Endometrium (tissue), 2 donors: ENCODE results near the gene GDI2.
"Not testable (repeated sequence)": the region's sequence is repeated elsewhere in the genome, so short reads cannot be mapped to it uniquely, and the experiment has no call there.

Experiments
- FAIRE-seq: peaks from 2 replicates; lab custom pipeline; 2012; peaks lifted over from hg19 to GRCh38; lab: Jason Lieb, UNC
- donor health status: control.
- donor health status: control.

The GDI2 gene

GRCh38 chr10:5782174-5782573 lies 31.1 kb downstream of the GDI2 start:
- FAIRE-seq: no peak

GRCh38 chr10:5779730-5780129 lies 33.5 kb downstream of the GDI2 start:
- FAIRE-seq: no peak

GRCh38 chr10:5777758-5778157 lies 35.5 kb downstream of the GDI2 start:
- not testable (repeated sequence) for FAIRE-seq

GRCh38 chr10:5776881-5777197 lies 36.4 kb downstream of the GDI2 start:
- no peak for FAIRE-seq

- FAIRE-seq: no peak
Measured at GRCh38 chr10:5776136-5776880, 36.9 kb downstream of the GDI2 start.

GRCh38 chr10:5775685-5776084 lies 37.5 kb downstream of the GDI2 start:
- no peak for FAIRE-seq

- no peak for FAIRE-seq
Measured at GRCh38 chr10:5774987-5775620, 38.1 kb downstream of the GDI2 start.

- FAIRE-seq: no peak
Measured at GRCh38 chr10:5766189-5766588, 47.0 kb downstream of the GDI2 start.

GRCh38 chr10:5765617-5766016 lies 47.6 kb downstream of the GDI2 start:
- no peak for FAIRE-seq

- no peak for FAIRE-seq
Measured at GRCh38 chr10:5764422-5765297, 48.6 kb downstream of the GDI2 start.

- no peak for FAIRE-seq
Measured at GRCh38 chr10:5762531-5762930, 50.7 kb downstream of the GDI2 start.

- no peak for FAIRE-seq
Measured at GRCh38 chr10:5761220-5761619, 52.0 kb downstream of the GDI2 start.

GRCh38 chr10:5760515-5760914 lies 52.7 kb downstream of the GDI2 start:
- no peak for FAIRE-seq

GRCh38 chr10:5758927-5759326 lies 54.3 kb downstream of the GDI2 start:
- no peak for FAIRE-seq

- no peak for FAIRE-seq
Measured at GRCh38 chr10:5757766-5758517, 55.3 kb downstream of the GDI2 start.

- FAIRE-seq: no peak
Measured at GRCh38 chr10:5752301-5752871, 60.8 kb downstream of the GDI2 start.

GRCh38 chr10:5751601-5752253 lies 61.5 kb downstream of the GDI2 start:
- FAIRE-seq: no peak

GRCh38 chr10:5748394-5748803 lies 64.8 kb downstream of the GDI2 start:
- no peak for FAIRE-seq

- no peak for FAIRE-seq
Measured at GRCh38 chr10:5746197-5746596, 67.0 kb downstream of the GDI2 start.

GRCh38 chr10:5744849-5745248 lies 68.4 kb downstream of the GDI2 start:
- FAIRE-seq: no peak

GRCh38 chr10:5743736-5744135 lies 69.5 kb downstream of the GDI2 start:
- no peak for FAIRE-seq
